ENCODE results near the gene SMOC1. TPM values are rescaled to one million over a fixed set of nuclear protein-coding genes. Genes with fewer than 3 reads are reported as not detected.

Gene SMOC1
- total and polyA plus RNA-seq, 9 of the 15 experiments (the other 6 are each of a cell fraction or from before 2014, with no cell fraction given): 0.04 TPM; not detected in 8

DNA sequence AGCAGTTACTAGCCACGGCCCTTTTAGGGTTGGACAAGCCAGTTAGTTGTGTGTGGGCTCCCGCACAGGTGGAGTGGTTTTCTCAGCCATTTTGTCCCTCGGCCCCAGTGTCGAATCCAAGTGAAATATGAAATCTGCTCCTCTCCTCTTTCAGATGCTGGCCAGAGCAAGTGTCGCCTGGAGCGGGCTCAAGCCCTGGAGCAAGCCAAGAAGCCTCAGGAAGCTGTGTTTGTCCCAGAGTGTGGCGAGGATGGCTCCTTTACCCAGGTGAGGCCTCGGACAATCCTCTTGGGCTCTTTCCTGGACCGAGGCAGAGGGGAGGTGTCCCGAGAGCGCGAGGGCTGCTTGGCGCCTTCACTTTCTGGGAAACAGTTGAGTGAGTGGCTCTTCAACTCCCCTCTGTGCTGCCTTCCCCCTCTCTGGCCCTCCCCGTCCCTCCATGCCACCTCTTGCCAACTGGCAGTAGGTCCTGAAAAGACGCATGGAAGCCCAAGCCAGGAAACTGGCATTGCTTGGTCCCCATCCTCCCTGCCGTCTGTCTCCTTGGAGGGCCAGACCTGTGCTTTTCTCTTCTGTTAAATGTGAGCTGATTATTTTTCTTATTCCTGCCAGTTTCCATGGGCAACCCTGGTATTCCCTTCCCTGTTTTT, 74.2 kb downstream of the SMOC1 start:
- no peaks in the 10 kb centered on the region for H3K79me2 ChIP-seq (ENCODE audit: control insufficient read depth, insufficient read depth, low read length)
- CTCF ChIA-PET (ENCODE audit: low intra/inter-chr PET ratio): no interaction called here
- BruUV-seq (replicated peaks): no TSS peak

More for the DNA sequence above, 74.2 kb downstream of the SMOC1 start:
- FAIRE-seq (no peak), ATAC-seq (no peak), DNase-seq (ENCODE audit: extremely low read depth in 1 of 4, low spot score in 3 of 4) (no peak)
- WGBS (ENCODE audit: insufficient coverage, low coverage, missing lambda C conversion rate): 0% methylated on average over 7 of the region's 16 CpGs
- Histone ChIP-seq H3K27ac (ENCODE audit: extremely low read depth, low read depth, low read length) (no peak overlapping the region), H3K36me3 (ENCODE audit: control insufficient read depth, insufficient read depth, low read length) (no peaks in the 10 kb centered on the region), H3K4me1 (replicated peaks in 1 of 2; ENCODE audit: control insufficient read depth in 2 of 2, insufficient read depth in 2 of 2, low read length in 2 of 2) (no peaks in the 10 kb centered on the region), H3K9me1 (ENCODE audit: control insufficient read depth, insufficient read depth, low read length) (no peaks in the 10 kb centered on the region), H3K27me3 (ENCODE audit: control insufficient read depth in 2 of 2, insufficient read depth in 2 of 2, low read length in 2 of 2) (peaks cover 0 to 10% of the 10 kb centered on the region in 2 experiments; a peak in 2 of 5 replicates), H4K20me1 (replicated peaks; ENCODE audit: control insufficient read depth, insufficient read depth, low read length) (no peaks in the 10 kb centered on the region), H2AFZ (ENCODE audit: low read depth, low read length) (no peak overlapping the region), H3K9ac (ENCODE audit: insufficient read depth in 1 of 2, low read depth in 2 of 2, low read length in 2 of 2) (no peak overlapping the region), H3K4me2 (ENCODE audit: insufficient read depth, low read length) (no peak overlapping the region), H3K4me3 (no peak overlapping the region), H3K9me3 (replicated peaks; ENCODE audit: control insufficient read depth, insufficient read depth, low read depth, low read length) (no peaks in the 10 kb centered on the region)
- in situ Hi-C loops (cut with MboI): no loop called here
- POLR2A ChIA-PET: no interaction called here
- TF ChIP-seq ZNF76 (CRISPR knock-in tag; IDR thresholded peaks at IDR 0.05; ENCODE audit: borderline replicate concordance) (no peak), ZNF174 (CRISPR knock-in tag; IDR thresholded peaks at IDR 0.05) (no peak), DIDO1 (tag; IDR thresholded peaks at IDR 0.05; ENCODE audit: low read depth) (no peak), FOXA3 (CRISPR knock-in tag; conservative IDR thresholded peaks at IDR 0.05 in 1 of 2, IDR thresholded peaks at IDR 0.05 in 1 of 2) (no peak), CLOCK (CRISPR knock-in tag; IDR thresholded peaks at IDR 0.05; ENCODE audit: borderline replicate concordance) (no peak), PPARD (CRISPR knock-in tag; IDR thresholded peaks at IDR 0.05) (no peak), MYC (IDR thresholded peaks at IDR 0.05; ENCODE audit: low read depth, low read length) (no peak), MYC (CRISPR knock-in tag; IDR thresholded peaks at IDR 0.05; ENCODE audit: borderline replicate concordance, low read depth) (no peak)
- TF ChIP-seq, protein P1, sequence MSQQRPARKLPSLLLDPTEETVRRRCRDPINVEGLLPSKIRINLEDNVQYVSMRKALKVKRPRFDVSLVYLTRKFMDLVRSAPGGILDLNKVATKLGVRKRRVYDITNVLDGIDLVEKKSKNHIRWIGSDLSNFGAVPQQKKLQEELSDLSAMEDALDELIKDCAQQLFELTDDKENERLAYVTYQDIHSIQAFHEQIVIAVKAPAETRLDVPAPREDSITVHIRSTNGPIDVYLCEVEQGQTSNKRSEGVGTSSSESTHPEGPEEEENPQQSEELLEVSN (IDR thresholded peaks at IDR 0.05; ENCODE audit: borderline replicate concordance in 1 of 2, extremely low read depth in 1 of 2, insufficient read depth in 1 of 2, insufficient read length in 1 of 2, low read depth in 1 of 2, low read length in 1 of 2, poor library complexity in 1 of 2, severe bottlenecking in 1 of 2): no peak
- intact Hi-C loops (cut with micrococcal nuclease): no loop called here
